HepG2 (cell line): ENCODE measurements around the gene SLC35B1.

Source experiments
- BRCA1 ChIP-seq: sonication (generic); formaldehyde crosslinking; IDR thresholded peaks from 2 replicates; pipeline ENCODE4 v1.4.0; 2020; ENCODE audit warnings: missing genetic modification reagents
- HMGXB3 ChIP-seq: sonication (generic); formaldehyde crosslinking; IDR thresholded peaks from 2 replicates; pipeline ENCODE4 v1.4.0; 2020; ENCODE audit warnings: missing genetic modification reagents, borderline replicate concordance
- IRX3 ChIP-seq: sonication (generic); formaldehyde crosslinking; IDR thresholded peaks from 2 replicates; pipeline ENCODE4 v1.8.1; 2023; ENCODE audit warnings: mild to moderate bottlenecking, low read depth, missing genetic modification reagents, borderline replicate concordance
- SMAD9 ChIP-seq: sonication (generic); formaldehyde crosslinking; IDR thresholded peaks from 2 replicates; pipeline ENCODE4 v1.5.1; 2020; ENCODE audit warnings: mild to moderate bottlenecking, missing genetic modification reagents
- THAP7 ChIP-seq: sonication (generic); formaldehyde crosslinking; IDR thresholded peaks from 2 replicates; pipeline ENCODE4 v1.8.1; 2023; ENCODE audit warnings: mild to moderate bottlenecking, missing genetic modification reagents
- ZNF549 ChIP-seq: sonication (generic); formaldehyde crosslinking; IDR thresholded peaks from 2 replicates; pipeline ENCODE4 v1.5.0; 2020; ENCODE audit warnings: missing genetic modification reagents
- ZSCAN29 ChIP-seq: sonication (generic); formaldehyde crosslinking; conservative IDR thresholded peaks from 2 replicates; pipeline ENCODE4 v1.4.0; 2020; ENCODE audit warnings: mild to moderate bottlenecking, missing genetic modification reagents

- no peak for TF ChIP-seq THAP7 (CRISPR knock-in tag)
- no peak for TF ChIP-seq ZSCAN29
- TF ChIP-seq IRX3 (CRISPR knock-in tag), result no peak
- TF ChIP-seq ZNF549 (CRISPR knock-in tag), result no peak
- no peak for TF ChIP-seq BRCA1
- no peak for TF ChIP-seq HMGXB3
- no peak for TF ChIP-seq SMAD9 (CRISPR knock-in tag)
These were observed 23.1 kb upstream of the SLC35B1 start for GRCh38 chr17:49730785-49731434.
